Endothelial cell of umbilical vein (primary cell): ENCODE measurements around the gene CLSTN1. TPM values are rescaled to one million over a fixed set of nuclear protein-coding genes. Genes with fewer than 3 reads are reported as not detected.

Experiments used
- BruUV-seq: library from RNA; stranded (reverse); fragments of 400-500 nt; replicated peaks from 2 replicates; lab custom pipeline; 2021; lab: Mats Ljungman, UMichigan
- CTCF ChIA-PET: fragments of 300-600, 350-600 bp; sonication (Branson Sonifier 250); formaldehyde crosslinking; loops from one replicate; lab custom pipeline; 2021; ENCODE audit warnings: antibody characterized with exemption, inconsistent platforms; lab: Charles Lee
- POLR2A ChIA-PET: fragments of 300-600, 350-600 bp; sonication (Branson Sonifier 250); formaldehyde crosslinking; loops from one replicate; lab custom pipeline; 2021; ENCODE audit warnings: antibody characterized with exemption, inconsistent platforms; lab: Charles Lee
- DNase-seq: peaks from one replicate; pipeline ENCODE4 v3.0.0-alpha.2; 2011; ENCODE audit warnings: low read depth, low spot score
- FAIRE-seq: peaks from 2 replicates; lab custom pipeline; 2011; peaks lifted over from hg19 to GRCh38; lab: Jason Lieb, UNC
- H2AFZ ChIP-seq: 2 replicates; pipeline ENCODE4 v1.6.0; 2012; ENCODE audit warnings: low read depth, low read length, control low read depth, inconsistent platforms
- H3K27ac ChIP-seq: 2 replicates; pipeline ENCODE4 v1.5.1; 2011; ENCODE audit warnings: low read depth, mild to moderate bottlenecking, control low read depth, low read length, moderate library complexity; ENCODE audit not compliant: insufficient read depth
- H3K27me3 ChIP-seq, 2 experiments: 2 replicates each; pipeline versions ENCODE4 v1.6.0 to v1.6.1; 2011; ENCODE audit warnings: low read length in 2 of 2, mixed read lengths in 1 of 2; ENCODE audit not compliant: control insufficient read depth in 2 of 2, insufficient read depth in 2 of 2
- H3K36me3 ChIP-seq, 2 experiments: 2 replicates in 1 of 2; 3 replicates in 1 of 2; pipeline ENCODE4 v1.5.1; 2011; ENCODE audit warnings: low read length in 2 of 2, mild to moderate bottlenecking in 1 of 2, moderate library complexity in 1 of 2; ENCODE audit not compliant: control insufficient read depth in 2 of 2, insufficient read depth in 2 of 2; ENCODE audit errors: extremely low read depth in 1 of 2
- H3K4me1 ChIP-seq: 3 replicates; pipeline ENCODE4 v1.5.1; 2011; ENCODE audit warnings: mild to moderate bottlenecking, low read length; ENCODE audit not compliant: control insufficient read depth, insufficient read depth; ENCODE audit errors: extremely low read depth
- H3K4me2 ChIP-seq: 2 replicates; pipeline ENCODE4 v1.6.1; 2011; ENCODE audit warnings: low read length, control low read depth, mixed read lengths; ENCODE audit not compliant: insufficient read depth
- H3K4me3 ChIP-seq, 3 experiments: fragments of 200-600 bp in 1 of 3; sonication (generic), shearing (Covaris generic) in 1 of 3; replicated peaks in 1 of 3; 2 replicates each; pipeline ENCODE4 v1.5.1; 2011 to 2016; ENCODE audit warnings: control low read depth in 3 of 3, low read length in 3 of 3, mild to moderate bottlenecking in 2 of 3, inconsistent platforms in 1 of 3, low read depth in 1 of 3, moderate library complexity in 1 of 3; ENCODE audit not compliant: insufficient read depth in 1 of 3
- H3K79me2 ChIP-seq: 2 replicates; pipeline ENCODE4 v1.6.0; 2012; ENCODE audit warnings: low read length, inconsistent platforms; ENCODE audit not compliant: control insufficient read depth, insufficient read depth
- H3K9ac ChIP-seq: replicated peaks from 2 replicates; pipeline ENCODE3; 2011; ENCODE audit warnings: low read length, control low read depth; ENCODE audit not compliant: insufficient read depth; ENCODE audit errors: extremely low read depth
- H3K9me1 ChIP-seq: replicated peaks from 3 replicates; pipeline ENCODE4 v1.6.0; 2011; ENCODE audit warnings: mild to moderate bottlenecking, low read length; ENCODE audit not compliant: control insufficient read depth, insufficient read depth; ENCODE audit errors: extremely low read depth
- H3K9me3 ChIP-seq: replicated peaks from 2 replicates; pipeline ENCODE4 v1.5.1; 2012; ENCODE audit warnings: low read length, inconsistent platforms; ENCODE audit not compliant: control insufficient read depth, insufficient read depth
- H4K20me1 ChIP-seq: replicated peaks from 2 replicates; pipeline ENCODE3; 2011; ENCODE audit warnings: mild to moderate bottlenecking, low read length; ENCODE audit not compliant: control insufficient read depth, insufficient read depth; ENCODE audit errors: extremely low read depth
- EZH2 ChIP-seq: IDR thresholded peaks from 2 replicates; pipeline ENCODE4 v1.6.1; 2012; ENCODE audit warnings: borderline replicate concordance, low read depth, mild to moderate bottlenecking, moderate library complexity, low read length, inconsistent platforms; ENCODE audit not compliant: severe bottlenecking
- FOS ChIP-seq: IDR thresholded peaks from 2 replicates; pipeline ENCODE4 v1.6.1; 2011; ENCODE audit warnings: mild to moderate bottlenecking, low read length, moderate library complexity, borderline replicate concordance; ENCODE audit not compliant: insufficient read depth
- MYC ChIP-seq: IDR thresholded peaks from one replicate; pipeline ENCODE4 v1.6.1; 2011; ENCODE audit warnings: mild to moderate bottlenecking, low read depth, low read length
- POLR2A ChIP-seq: IDR thresholded peaks from 2 replicates; pipeline ENCODE4 v1.6.1; 2012; ENCODE audit warnings: low read depth, mild to moderate bottlenecking, control low read depth, low read length
- POLR2AphosphoS5 ChIP-seq: IDR thresholded peaks from 2 replicates; pipeline ENCODE4 v1.6.1; 2012; ENCODE audit warnings: low read depth, mild to moderate bottlenecking, control low read depth, low read length, moderate library complexity; ENCODE audit not compliant: insufficient read depth
- dilution Hi-C: fragments of 300-500 bp; cut with MboI; formaldehyde crosslinking; loops from one replicate; pipeline ENCODE4 v1.15.0; 2019; ENCODE audit warnings: low sequenced_read_pairs; ENCODE audit not compliant: extremely low pct_ligation_motif_present
- intact Hi-C: fragments of 100-400 bp; cut with micrococcal nuclease; formaldehyde crosslinking; loops from one replicate; pipeline ENCODE4 v1.10.0; 2022
- polyA plus RNA-seq, 4 experiments: library from polyadenylated mRNA; depleted of rRNA in 3 of 4; stranded (reverse) in 3 of 4; unstranded in 1 of 4; fragments of >200 nt; gene quantifications; 2 replicates each; pipeline versions ENCODE4 v1.2.1 to v1.2.3, GENCODE V29; 2011 to 2012; ENCODE audit warnings: missing spikeins in 1 of 4
- total RNA-seq: library from RNA; stranded (reverse); gene quantifications from 2 replicates; pipeline ENCODE4 v1.2.3, GENCODE V29; 2021
- TF ChIP-seq, protein P1 (sequence below), 2 donors: IDR thresholded peaks; 1 replicate in 1 of 2; 2 replicates in 1 of 2; pipeline ENCODE4 v1.5.1; 2011; ENCODE audit warnings: low read length in 2 of 2, mild to moderate bottlenecking in 2 of 2, moderate library complexity in 2 of 2, control low read depth in 1 of 2, inconsistent platforms in 1 of 2, low read depth in 1 of 2; ENCODE audit not compliant: insufficient read depth in 1 of 2; ENCODE audit errors: extremely low read depth in 1 of 2
- TF ChIP-seq, protein P2 (sequence below): IDR thresholded peaks from 2 replicates; pipeline ENCODE4 v1.6.1; 2011; ENCODE audit not compliant: insufficient read depth, insufficient read length

The CLSTN1 gene
- total and polyA plus RNA-seq, 2 donors (not counting 3 experiments of a cell fraction or from before 2014, with no cell fraction given), result 49.1 to 130 TPM

DNA sequence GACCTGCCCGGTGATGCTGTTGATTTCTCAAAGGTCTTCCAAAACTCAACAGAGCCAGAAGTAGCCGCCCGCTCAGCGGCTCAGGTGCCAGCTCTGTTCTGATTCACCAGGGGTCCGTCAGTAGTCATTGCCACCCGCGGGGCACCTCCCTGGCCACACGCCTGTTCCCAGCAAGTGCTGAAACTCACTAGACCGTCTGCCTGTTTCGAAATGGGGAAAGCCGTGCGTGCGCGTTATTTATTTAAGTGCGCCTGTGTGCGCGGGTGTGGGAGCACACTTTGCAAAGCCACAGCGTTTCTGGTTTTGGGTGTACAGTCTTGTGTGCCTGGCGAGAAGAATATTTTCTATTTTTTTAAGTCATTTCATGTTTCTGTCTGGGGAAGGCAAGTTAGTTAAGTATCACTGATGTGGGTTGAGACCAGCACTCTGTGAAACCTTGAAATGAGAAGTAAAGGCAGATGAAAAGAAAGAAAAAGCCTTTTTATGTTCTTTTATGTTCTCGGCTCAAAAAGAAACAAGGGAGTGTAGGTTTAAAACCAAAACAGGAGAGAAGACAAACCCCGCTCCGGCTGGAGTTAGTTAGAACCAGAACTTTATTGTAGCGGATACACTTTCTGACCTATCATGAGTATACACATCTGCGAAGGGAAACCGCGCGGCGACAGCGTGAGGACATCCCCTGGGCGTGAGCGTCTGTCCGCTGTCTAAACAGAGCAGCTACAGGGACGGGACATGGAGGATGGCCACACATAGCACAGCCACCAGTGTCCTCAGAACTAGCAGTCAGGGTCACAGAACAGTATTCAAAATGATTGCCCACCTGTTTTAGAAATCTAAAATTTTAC is 95.1 kb downstream of the CLSTN1 start:
- TF ChIP-seq POLR2A (no peak), POLR2AphosphoS5 (no peak), EZH2 (no peak), MYC (no peak), FOS (no peak)
- TF ChIP-seq, protein P1, sequence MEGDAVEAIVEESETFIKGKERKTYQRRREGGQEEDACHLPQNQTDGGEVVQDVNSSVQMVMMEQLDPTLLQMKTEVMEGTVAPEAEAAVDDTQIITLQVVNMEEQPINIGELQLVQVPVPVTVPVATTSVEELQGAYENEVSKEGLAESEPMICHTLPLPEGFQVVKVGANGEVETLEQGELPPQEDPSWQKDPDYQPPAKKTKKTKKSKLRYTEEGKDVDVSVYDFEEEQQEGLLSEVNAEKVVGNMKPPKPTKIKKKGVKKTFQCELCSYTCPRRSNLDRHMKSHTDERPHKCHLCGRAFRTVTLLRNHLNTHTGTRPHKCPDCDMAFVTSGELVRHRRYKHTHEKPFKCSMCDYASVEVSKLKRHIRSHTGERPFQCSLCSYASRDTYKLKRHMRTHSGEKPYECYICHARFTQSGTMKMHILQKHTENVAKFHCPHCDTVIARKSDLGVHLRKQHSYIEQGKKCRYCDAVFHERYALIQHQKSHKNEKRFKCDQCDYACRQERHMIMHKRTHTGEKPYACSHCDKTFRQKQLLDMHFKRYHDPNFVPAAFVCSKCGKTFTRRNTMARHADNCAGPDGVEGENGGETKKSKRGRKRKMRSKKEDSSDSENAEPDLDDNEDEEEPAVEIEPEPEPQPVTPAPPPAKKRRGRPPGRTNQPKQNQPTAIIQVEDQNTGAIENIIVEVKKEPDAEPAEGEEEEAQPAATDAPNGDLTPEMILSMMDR (IDR thresholded peaks at IDR 0.05; ENCODE audit: extremely low read depth in 1 of 2, insufficient read depth in 1 of 2, low read depth in 1 of 2, low read length in 2 of 2), result no peak
- TF ChIP-seq, protein P2, sequence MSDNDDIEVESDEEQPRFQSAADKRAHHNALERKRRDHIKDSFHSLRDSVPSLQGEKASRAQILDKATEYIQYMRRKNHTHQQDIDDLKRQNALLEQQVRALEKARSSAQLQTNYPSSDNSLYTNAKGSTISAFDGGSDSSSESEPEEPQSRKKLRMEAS, result no peak
- FAIRE-seq, result no peak
- no peak overlapping the region for H2AFZ ChIP-seq
- intact Hi-C loops (no loop called here), dilution Hi-C loops (no loop called here)
- H3K27ac ChIP-seq, result no peak overlapping the region
- POLR2A ChIA-PET, result no interaction called here
- H4K20me1 ChIP-seq, result no peaks in the 10 kb centered on the region
- peaks cover 7 to 32% of the 10 kb centered on the region in 2 experiments for H3K36me3 ChIP-seq
- no peaks in the 10 kb centered on the region for H3K4me1 ChIP-seq
- no peaks in the 10 kb centered on the region for H3K79me2 ChIP-seq
- CTCF ChIA-PET, result no interaction called here
- no peaks in the 10 kb centered on the region for H3K9me3 ChIP-seq
- H3K4me2 ChIP-seq, result no peak overlapping the region
- no peak for DNase-seq
- no peak overlapping the region for H3K9ac ChIP-seq
- BruUV-seq, result no TSS peak
- no peaks in the 10 kb centered on the region for H3K9me1 ChIP-seq
- no peak overlapping the region for H3K4me3 ChIP-seq
- H3K27me3 ChIP-seq, result no peaks in the 10 kb centered on the region
